HG02763 (cell line): ENCODE measurements around the gene HOGA1.
"Not testable (repeated sequence)": the region's sequence is repeated elsewhere in the genome, so short reads cannot be mapped to it uniquely, and the experiment has no call there.

Experiments used
- ATAC-seq: cut with Tn5 transposase; IDR thresholded peaks from one replicate; pipeline ENCODE4 v1.9.1; 2021; ENCODE audit warnings: mild to moderate bottlenecking, moderate library complexity; ENCODE audit not compliant: unreplicated experiment

Gene HOGA1

DNA sequence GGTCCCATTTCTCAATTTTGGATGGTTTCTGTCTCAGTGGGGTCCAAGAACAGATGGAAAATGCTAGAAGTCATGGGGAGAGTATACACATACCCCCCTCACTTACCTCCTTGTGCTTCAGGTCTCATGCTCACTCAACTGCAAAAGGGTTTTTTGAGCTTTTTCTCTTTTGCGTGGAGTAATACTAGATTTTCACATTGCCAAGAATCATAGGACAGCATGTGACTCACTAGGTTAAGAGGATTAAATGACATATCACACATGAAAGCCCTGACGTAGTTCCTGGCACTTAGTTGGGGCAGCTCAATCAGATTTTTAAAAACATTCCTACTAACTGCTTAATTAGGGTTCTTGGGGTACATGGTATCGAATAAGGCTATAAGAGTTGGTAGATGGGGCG, 60.7 kb downstream of the HOGA1 start:
- ATAC-seq: no peak

DNA sequence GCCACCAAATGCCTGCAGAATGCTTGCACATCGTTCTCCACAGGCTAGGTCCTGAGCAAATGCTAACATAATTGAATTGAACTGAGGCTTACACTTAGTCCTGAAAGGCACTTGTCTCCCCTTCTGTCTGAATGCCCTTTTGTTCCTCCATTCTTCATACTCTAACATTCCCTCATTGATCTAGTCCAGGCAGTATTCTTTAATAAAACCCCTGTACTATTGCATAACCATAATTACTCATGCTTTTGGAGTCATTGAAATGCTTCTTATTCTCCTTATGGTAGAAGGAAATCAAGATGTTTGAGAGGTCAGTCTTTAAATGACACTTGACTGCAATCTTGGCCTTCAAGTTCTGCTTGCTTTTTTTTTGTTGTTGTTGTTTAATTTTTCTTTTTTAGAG, 63.4 kb downstream of the HOGA1 start:
- ATAC-seq: no peak

DNA sequence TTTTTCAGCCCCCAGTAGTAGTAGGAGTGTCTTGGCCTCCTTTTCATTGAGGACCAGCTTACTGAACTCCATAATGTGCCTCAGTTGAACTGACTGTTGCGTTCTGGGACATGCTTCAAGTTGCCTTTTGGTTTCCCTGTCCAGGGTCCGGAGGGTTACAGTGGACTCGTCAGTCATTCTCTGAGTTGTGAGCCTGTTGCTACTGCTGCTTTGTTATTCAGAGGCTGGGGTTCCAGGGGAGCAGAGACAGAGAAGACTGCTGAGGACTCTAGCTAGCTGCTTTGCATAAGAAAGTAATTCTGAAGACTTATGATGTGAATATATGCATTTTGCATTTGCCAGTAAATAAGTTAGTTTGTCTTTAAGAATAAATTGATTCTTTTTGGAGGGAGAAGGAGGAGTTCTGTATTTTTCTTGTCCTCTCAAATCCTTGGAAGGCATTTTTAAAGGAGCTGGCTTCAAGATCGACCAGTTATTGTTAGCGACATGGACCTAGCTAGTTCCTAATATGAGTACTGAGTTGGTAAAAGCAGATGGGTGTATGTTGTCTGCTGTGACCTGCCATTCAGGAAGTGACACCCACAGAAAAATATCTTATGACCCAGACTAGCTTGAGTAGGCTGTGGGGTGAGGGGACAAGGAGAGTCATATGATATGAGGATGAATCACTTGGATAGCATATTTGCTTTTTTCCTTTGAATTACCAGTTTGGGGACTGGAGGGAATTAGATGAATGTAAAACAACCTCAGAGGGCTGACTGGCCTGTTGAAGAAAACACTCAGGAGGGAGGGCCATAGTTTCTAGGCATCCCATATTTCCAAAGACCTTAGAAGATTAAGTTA, 64.6 kb downstream of the HOGA1 start:
- peak; percentile 54 for ATAC-seq

DNA sequence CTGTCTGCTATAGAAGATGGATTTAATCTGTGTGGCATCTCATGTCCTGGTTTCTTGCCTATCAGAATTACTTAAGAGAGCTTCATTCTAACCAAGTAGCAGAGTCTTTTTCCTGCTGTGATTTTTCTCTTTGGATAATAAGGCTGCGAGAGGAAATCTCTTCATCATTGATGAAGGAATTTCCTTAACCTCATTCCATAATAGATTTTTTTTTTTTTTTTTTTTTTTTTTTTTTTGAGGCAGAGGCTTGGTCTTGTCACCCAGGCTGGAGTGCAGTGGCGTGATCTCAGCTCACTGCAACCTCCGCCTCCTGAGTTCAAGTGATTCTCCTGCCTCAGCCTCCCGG, 65.2 kb downstream of the HOGA1 start:
- not testable (repeated sequence) for ATAC-seq

DNA sequence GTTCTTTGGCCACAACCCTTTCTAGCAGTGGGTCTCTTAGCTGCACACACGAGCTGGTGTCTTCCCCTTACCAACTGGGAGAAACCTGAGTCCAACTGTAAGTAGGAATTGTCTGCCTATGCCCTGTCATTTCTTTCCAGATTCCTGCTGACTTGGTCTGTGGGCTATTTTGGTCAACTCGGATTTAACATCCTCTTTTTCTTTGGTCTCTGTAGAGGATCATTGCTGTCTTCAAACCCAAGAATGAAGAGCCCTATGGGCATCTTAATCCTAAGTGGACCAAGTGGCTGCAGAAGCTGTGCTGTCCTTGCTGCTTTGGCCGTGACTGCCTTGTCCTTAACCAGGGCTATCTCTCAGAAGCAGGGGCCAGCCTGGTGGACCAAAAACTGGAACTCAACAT, 66.5 kb downstream of the HOGA1 start:
- ATAC-seq: no peak

DNA sequence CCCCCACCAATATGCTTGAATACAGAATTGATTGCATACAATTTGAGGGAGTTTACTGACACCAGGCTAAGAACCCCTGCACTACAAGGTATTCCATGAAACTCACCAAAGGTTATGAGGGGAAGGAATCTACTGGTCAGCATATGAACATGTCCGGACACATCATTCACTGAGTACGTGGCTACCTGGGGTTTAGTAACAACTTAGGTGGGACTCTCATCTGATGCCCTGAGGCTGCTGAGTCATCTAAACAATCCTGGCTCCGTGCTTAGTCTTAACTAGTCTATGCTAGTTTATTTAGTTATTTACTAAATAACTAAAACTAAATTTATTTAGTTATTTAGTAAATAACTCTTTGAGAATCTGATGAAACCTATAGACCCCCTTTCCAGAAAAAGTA, 67.6 kb downstream of the HOGA1 start:
- no peak for ATAC-seq

DNA sequence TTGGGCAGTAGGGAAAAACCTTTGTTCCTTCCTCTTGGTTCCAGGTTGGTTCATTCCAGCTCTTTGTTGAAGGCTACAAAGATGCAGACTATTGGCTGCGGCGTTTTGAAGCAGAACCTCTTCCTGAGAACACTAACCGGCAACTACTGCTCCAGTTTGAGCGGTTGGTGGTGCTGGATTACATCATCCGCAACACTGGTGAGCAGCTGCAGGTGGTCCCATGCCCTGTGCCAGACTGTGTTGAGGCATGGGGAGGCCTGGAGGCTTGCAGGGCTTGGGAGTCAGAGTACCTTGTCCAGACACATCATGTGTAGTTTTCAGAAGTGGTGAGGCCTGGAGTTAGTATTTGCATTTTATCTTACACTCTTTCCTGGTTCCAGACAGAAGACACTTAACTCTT, 72.6 kb downstream of the HOGA1 start:
- no peak for ATAC-seq

DNA sequence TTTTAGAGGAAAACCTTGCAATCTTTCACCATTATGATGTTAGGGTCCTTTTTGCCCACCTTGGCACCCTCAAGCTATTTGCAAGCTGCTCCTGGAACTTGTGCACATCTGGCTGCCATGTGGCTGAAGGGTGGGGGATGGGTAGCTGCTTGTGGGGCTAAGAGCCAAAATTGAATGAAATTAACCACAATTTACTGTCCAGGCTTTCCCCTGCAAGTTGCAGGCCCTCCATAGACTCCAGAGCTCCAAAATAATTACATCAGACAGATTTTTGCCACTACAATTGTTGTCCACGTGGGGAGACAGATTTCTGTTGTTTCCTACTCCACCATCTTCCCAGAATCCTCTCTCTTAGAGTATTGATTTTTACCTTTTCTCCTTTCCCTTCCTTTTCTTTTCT, 75.4 kb downstream of the HOGA1 start:
- ATAC-seq: no peak
